ENCODE results near the gene USF3. TPM values are rescaled to one million over a fixed set of nuclear protein-coding genes. Genes with fewer than 3 reads are reported as not detected.

USF3 gene
- total and polyA plus RNA-seq, 2 experiments from 2014 or later = 10.1 to 23.5 TPM

- H3K9me2 ChIP-seq (ENCODE audit: insufficient read depth) = no peaks in the 10 kb centered on the region
- H3K9me3 Mint-ChIP-seq = no peaks in the 10 kb centered on the region
- peaks cover 3% of the 10 kb centered on the region; the same call in 1 of the 3 replicates for H3K4me1 Mint-ChIP-seq
- no peak overlapping the region for H3K4me3 Mint-ChIP-seq
- no peaks in the 10 kb centered on the region for H3K36me3 Mint-ChIP-seq (ENCODE audit: low read depth)
- ATAC-seq = no peak
- no peak for DNase-seq (ENCODE audit: low spot score)
- H3K27ac Mint-ChIP-seq = peak overlapping the region; percentile 30; the same call in 1 of the 2 replicates
- no peak overlapping the region for H3K27ac ChIP-seq (ENCODE audit: low read depth)
- TF ChIP-seq EZH2phosphoT487 (IDR thresholded peaks at IDR 0.05; ENCODE audit: unreplicated experiment) = no peak
- TF ChIP-seq, protein P1, sequence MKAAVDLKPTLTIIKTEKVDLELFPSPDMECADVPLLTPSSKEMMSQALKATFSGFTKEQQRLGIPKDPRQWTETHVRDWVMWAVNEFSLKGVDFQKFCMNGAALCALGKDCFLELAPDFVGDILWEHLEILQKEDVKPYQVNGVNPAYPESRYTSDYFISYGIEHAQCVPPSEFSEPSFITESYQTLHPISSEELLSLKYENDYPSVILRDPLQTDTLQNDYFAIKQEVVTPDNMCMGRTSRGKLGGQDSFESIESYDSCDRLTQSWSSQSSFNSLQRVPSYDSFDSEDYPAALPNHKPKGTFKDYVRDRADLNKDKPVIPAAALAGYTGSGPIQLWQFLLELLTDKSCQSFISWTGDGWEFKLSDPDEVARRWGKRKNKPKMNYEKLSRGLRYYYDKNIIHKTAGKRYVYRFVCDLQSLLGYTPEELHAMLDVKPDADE (IDR thresholded peaks at IDR 0.05) = no peak
- TF ChIP-seq, protein P2, sequence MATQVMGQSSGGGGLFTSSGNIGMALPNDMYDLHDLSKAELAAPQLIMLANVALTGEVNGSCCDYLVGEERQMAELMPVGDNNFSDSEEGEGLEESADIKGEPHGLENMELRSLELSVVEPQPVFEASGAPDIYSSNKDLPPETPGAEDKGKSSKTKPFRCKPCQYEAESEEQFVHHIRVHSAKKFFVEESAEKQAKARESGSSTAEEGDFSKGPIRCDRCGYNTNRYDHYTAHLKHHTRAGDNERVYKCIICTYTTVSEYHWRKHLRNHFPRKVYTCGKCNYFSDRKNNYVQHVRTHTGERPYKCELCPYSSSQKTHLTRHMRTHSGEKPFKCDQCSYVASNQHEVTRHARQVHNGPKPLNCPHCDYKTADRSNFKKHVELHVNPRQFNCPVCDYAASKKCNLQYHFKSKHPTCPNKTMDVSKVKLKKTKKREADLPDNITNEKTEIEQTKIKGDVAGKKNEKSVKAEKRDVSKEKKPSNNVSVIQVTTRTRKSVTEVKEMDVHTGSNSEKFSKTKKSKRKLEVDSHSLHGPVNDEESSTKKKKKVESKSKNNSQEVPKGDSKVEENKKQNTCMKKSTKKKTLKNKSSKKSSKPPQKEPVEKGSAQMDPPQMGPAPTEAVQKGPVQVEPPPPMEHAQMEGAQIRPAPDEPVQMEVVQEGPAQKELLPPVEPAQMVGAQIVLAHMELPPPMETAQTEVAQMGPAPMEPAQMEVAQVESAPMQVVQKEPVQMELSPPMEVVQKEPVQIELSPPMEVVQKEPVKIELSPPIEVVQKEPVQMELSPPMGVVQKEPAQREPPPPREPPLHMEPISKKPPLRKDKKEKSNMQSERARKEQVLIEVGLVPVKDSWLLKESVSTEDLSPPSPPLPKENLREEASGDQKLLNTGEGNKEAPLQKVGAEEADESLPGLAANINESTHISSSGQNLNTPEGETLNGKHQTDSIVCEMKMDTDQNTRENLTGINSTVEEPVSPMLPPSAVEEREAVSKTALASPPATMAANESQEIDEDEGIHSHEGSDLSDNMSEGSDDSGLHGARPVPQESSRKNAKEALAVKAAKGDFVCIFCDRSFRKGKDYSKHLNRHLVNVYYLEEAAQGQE (IDR thresholded peaks at IDR 0.05; ENCODE audit: unreplicated experiment) = no peak
- no peak for TF ChIP-seq ZNF331 (CRISPR knock-in tag; IDR thresholded peaks at IDR 0.05; ENCODE audit: low read depth)
- no peak for TF ChIP-seq CREB1 (CRISPR knock-in tag; IDR thresholded peaks at IDR 0.05; ENCODE audit: low read depth)
- no peak for TF ChIP-seq EZH2 (IDR thresholded peaks at IDR 0.05; ENCODE audit: low read depth, unreplicated experiment)
- no peak for TF ChIP-seq CTCF (conservative IDR thresholded peaks at IDR 0.05; ENCODE audit: low read depth in 2 of 2)
- no peak for TF ChIP-seq STAT1 (IDR thresholded peaks at IDR 0.05; ENCODE audit: unreplicated experiment)
- no peak for TF ChIP-seq NANOG (IDR thresholded peaks at IDR 0.05; ENCODE audit: borderline replicate concordance)
- TF ChIP-seq JUNB (IDR thresholded peaks at IDR 0.05; ENCODE audit: unreplicated experiment) = no peak
- no peak for TF ChIP-seq ZNF462 (CRISPR knock-in tag; IDR thresholded peaks at IDR 0.05)
- TF ChIP-seq ZNF114 (CRISPR knock-in tag; IDR thresholded peaks at IDR 0.05) = no peak
- no peak for TF ChIP-seq POLR2AphosphoS5 (IDR thresholded peaks at IDR 0.05; ENCODE audit: low read depth)
- H3K27me3 Mint-ChIP-seq (ENCODE audit: insufficient read depth, low read depth, poor library complexity) = peaks cover 6% of the 10 kb centered on the region
- no peak overlapping the region for H3K4me2 ChIP-seq
- no peak overlapping the region for H3K4me3 ChIP-seq
- no peaks in the 10 kb centered on the region for H4K20me1 ChIP-seq (replicated peaks; ENCODE audit: insufficient read depth)
- H3K79me2 ChIP-seq (replicated peaks; ENCODE audit: insufficient read depth) = no peaks in the 10 kb centered on the region
- H3K36me3 ChIP-seq (ENCODE audit: insufficient read depth) = no peaks in the 10 kb centered on the region
- 0 out of 2 replicates have a peak overlapping the region, but pooled peaks have one; percentile 56 for H2AFZ ChIP-seq
- no peaks in the 10 kb centered on the region for H3F3A ChIP-seq (replicated peaks; ENCODE audit: low read depth)
- no peaks in the 10 kb centered on the region for H3K4me1 ChIP-seq (ENCODE audit: insufficient read depth)
- 0 out of 2 replicates have a peak, but pooled peaks cover under 1% of the 10 kb centered on the region for H3K27me3 ChIP-seq (ENCODE audit: insufficient read depth)
Measured at GRCh38 chr3:113629584-113630421, 66.6 kb downstream of the USF3 start.
